Central memory CD8-positive, alpha-beta T cell (primary cell): ENCODE data around the gene GAS1.

Source experiments
- ATAC-seq: fragments of 150-1000 bp; cut with Tn5 transposase; replicated peaks from 2 replicates; pipeline ENCODE4 v1.10.0; 2022; ENCODE audit warnings: mild to moderate bottlenecking, moderate FRiP score, moderate number of reproducible peaks; ENCODE audit not compliant: poor library complexity, severe bottlenecking; ENCODE audit errors: extremely low read depth
- DNase-seq, 2 donors: peaks; one replicate each; pipeline ENCODE4 v3.0.0; 2021; ENCODE audit warnings: low spot score in 2 of 2
- H3K27ac Mint-ChIP-seq: one replicate; pipeline ENCODE4 v1.8.0; 2022; ENCODE audit warnings: low read depth, mild to moderate bottlenecking, moderate library complexity, mixed read lengths
- H3K27me3 Mint-ChIP-seq: one replicate; pipeline ENCODE4 v1.8.0; 2022; ENCODE audit warnings: mixed read lengths
- H3K36me3 Mint-ChIP-seq: one replicate; pipeline ENCODE4 v1.8.0; 2022; ENCODE audit warnings: mild to moderate bottlenecking, moderate library complexity, mixed read lengths; ENCODE audit not compliant: insufficient read depth
- H3K4me1 Mint-ChIP-seq: one replicate; pipeline ENCODE4 v1.8.0; 2022; ENCODE audit warnings: mixed read lengths
- H3K4me3 Mint-ChIP-seq: one replicate; pipeline ENCODE4 v1.8.0; 2022; ENCODE audit warnings: mild to moderate bottlenecking, moderate library complexity, mixed read lengths
- H3K9me3 Mint-ChIP-seq: one replicate; pipeline ENCODE4 v1.8.0; 2022; ENCODE audit warnings: mixed read lengths

Gene GAS1, protein sequence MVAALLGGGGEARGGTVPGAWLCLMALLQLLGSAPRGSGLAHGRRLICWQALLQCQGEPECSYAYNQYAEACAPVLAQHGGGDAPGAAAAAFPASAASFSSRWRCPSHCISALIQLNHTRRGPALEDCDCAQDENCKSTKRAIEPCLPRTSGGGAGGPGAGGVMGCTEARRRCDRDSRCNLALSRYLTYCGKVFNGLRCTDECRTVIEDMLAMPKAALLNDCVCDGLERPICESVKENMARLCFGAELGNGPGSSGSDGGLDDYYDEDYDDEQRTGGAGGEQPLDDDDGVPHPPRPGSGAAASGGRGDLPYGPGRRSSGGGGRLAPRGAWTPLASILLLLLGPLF

GRCh38 chr9:86947146-86948073, at the start of gene GAS1:
Gene GAS1 (minus strand): TSS chr9:86947506. CDS start chr9:86946779, 727 bp downstream.
- H3K27me3 Mint-ChIP-seq, result peaks cover 35% of the 10 kb centered on the region
- ATAC-seq, result peak; percentile 78
- no peaks in the 10 kb centered on the region for H3K9me3 Mint-ChIP-seq
- H3K4me1 Mint-ChIP-seq, result peaks cover 13% of the 10 kb centered on the region
- H3K27ac Mint-ChIP-seq, result no peak within 1 kb of the TSS
- H3K4me3 Mint-ChIP-seq, result peak within 1 kb of the TSS; percentile 79
- H3K36me3 Mint-ChIP-seq, result peaks cover 5% of the 10 kb centered on the region
- DNase-seq, result peak; percentile 37 to 43

- ATAC-seq, result no peak
- H3K27ac Mint-ChIP-seq, result no peak overlapping the region
- H3K36me3 Mint-ChIP-seq, result no peaks in the 10 kb centered on the region
- no peaks in the 10 kb centered on the region for H3K9me3 Mint-ChIP-seq
- DNase-seq, result no peak
- H3K4me3 Mint-ChIP-seq, result no peak overlapping the region
- H3K4me1 Mint-ChIP-seq, result no peaks in the 10 kb centered on the region
- H3K27me3 Mint-ChIP-seq, result peaks cover 42% of the 10 kb centered on the region
Measured at GRCh38 chr9:86994231-86994630, 46.9 kb upstream of the GAS1 start.

DNA sequence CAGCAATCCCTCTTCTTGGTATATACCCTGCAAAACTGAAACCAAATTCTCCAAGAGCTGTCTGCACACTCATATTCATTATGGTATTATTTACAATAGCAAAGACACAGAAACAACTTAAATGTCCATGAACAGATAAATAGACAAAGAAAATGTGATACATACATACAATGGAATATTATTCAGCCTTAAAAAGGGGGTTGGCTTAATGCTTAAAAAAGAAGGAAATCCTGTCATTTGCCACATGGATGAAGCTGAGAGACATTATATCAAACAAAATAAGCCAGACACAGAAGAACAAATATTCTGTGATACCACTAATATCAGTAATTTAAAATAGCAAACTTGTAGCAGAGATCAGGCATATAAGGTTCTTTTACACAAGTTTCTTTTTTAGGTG, 46.5 kb upstream of the GAS1 start:
- peaks cover 42% of the 10 kb centered on the region for H3K27me3 Mint-ChIP-seq
- H3K4me3 Mint-ChIP-seq, result no peak overlapping the region
- no peaks in the 10 kb centered on the region for H3K4me1 Mint-ChIP-seq
- no peak for ATAC-seq
- no peak for DNase-seq
- no peaks in the 10 kb centered on the region for H3K9me3 Mint-ChIP-seq
- H3K27ac Mint-ChIP-seq, result no peak overlapping the region
- no peaks in the 10 kb centered on the region for H3K36me3 Mint-ChIP-seq

- no peak for DNase-seq
- no peaks in the 10 kb centered on the region for H3K36me3 Mint-ChIP-seq
Measured at GRCh38 chr9:86991077-86991476, 43.8 kb upstream of the GAS1 start.

GRCh38 chr9:86990290-86990689, 43.0 kb upstream of the GAS1 start:
- Mint-ChIP-seq H3K36me3 (no peaks in the 10 kb centered on the region), H3K4me1 (no peaks in the 10 kb centered on the region), H3K27me3 (peaks cover 33% of the 10 kb centered on the region), H3K9me3 (no peaks in the 10 kb centered on the region), H3K4me3 (no peak overlapping the region), H3K27ac (no peak overlapping the region)
- ATAC-seq (no peak), DNase-seq (no peak)

More at GRCh38 chr9:86991077-86991476, 43.8 kb upstream of the GAS1 start:
- no peak for ATAC-seq
- no peak overlapping the region for H3K27ac Mint-ChIP-seq
- H3K4me1 Mint-ChIP-seq, result no peaks in the 10 kb centered on the region
- peaks cover 33% of the 10 kb centered on the region for H3K27me3 Mint-ChIP-seq
- no peaks in the 10 kb centered on the region for H3K9me3 Mint-ChIP-seq
- no peak overlapping the region for H3K4me3 Mint-ChIP-seq

DNA sequence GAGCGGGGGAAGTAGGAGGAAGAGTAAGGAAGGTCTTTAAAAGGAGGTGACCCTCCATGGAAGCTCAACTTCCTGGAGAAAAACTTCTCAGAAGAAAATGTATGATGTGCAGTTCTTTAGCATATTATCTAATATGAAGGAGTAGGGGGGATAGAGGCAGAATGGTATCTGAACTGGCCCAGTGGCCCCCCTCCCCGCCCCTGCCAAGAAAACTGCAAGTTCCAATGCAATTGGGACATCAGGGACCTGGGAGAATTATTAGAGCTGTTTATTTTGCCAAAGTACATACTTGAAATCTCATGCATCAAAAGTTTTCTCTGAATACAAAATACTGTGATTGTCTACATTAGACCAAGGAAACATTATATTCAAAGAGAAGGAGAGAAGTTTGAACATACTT, 40.6 kb upstream of the GAS1 start:
- Mint-ChIP-seq H3K27me3 (peaks cover 22% of the 10 kb centered on the region), H3K4me1 (no peaks in the 10 kb centered on the region), H3K4me3 (no peak overlapping the region), H3K36me3 (no peaks in the 10 kb centered on the region), H3K9me3 (no peaks in the 10 kb centered on the region), H3K27ac (no peak overlapping the region)
- ATAC-seq (no peak), DNase-seq (no peak)

DNA sequence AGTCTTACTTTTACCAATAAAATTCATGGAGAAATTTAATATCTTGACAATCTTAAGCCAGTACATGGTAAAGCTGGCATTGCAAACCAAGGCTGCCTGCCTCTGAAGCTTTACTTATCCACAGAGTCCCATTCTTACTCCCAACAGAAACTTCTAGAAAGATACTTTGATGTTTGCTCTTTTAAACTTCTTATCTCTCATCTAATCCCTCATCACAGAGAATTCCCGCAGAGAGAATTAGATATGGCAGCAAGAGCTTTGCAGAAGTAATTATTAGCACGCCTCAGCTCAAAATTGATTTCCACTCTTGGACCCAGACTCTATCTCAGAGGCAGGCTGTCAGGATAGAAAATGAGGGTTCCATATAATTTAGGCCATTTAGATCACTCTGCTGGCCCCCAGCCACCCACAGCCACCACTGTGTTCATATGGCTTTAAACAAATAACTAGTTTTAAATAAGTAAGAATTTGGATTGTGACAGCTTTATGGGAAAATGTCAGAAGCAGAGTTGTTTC, 37.9 kb upstream of the GAS1 start:
- DNase-seq (no peak), ATAC-seq (no peak)
- Mint-ChIP-seq H3K27me3 (peaks cover 39% of the 10 kb centered on the region), H3K4me3 (no peak overlapping the region), H3K4me1 (no peaks in the 10 kb centered on the region), H3K9me3 (no peaks in the 10 kb centered on the region), H3K27ac (no peak overlapping the region), H3K36me3 (no peaks in the 10 kb centered on the region)

- no peak for DNase-seq
- no peaks in the 10 kb centered on the region for H3K36me3 Mint-ChIP-seq
- H3K4me3 Mint-ChIP-seq, result no peak overlapping the region
- H3K4me1 Mint-ChIP-seq, result no peaks in the 10 kb centered on the region
- H3K27me3 Mint-ChIP-seq, result peaks cover 54% of the 10 kb centered on the region
- no peak overlapping the region for H3K27ac Mint-ChIP-seq
- H3K9me3 Mint-ChIP-seq, result no peaks in the 10 kb centered on the region
- no peak for ATAC-seq
Measured at GRCh38 chr9:86983620-86984259, 36.4 kb upstream of the GAS1 start.

DNA sequence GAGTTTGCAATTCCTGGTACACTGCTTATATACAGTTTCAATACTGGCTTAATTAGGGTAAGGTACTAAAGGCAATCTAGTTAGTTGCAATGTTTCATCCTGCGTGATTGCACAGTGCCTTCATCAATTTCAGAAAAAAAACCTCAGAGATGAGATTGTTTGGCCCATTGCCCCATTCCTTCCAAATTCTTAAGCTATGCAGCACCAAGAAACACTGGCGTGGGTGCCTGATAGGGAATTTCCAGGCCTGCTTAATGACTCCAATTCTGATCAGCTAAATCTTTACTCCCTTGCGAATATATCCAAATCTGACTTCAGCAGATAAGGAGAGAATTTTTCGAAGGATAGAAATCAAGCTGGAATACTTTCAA, 35.9 kb upstream of the GAS1 start:
- Mint-ChIP-seq H3K36me3 (no peaks in the 10 kb centered on the region), H3K4me3 (no peak overlapping the region), H3K27me3 (peaks cover 59% of the 10 kb centered on the region), H3K9me3 (no peaks in the 10 kb centered on the region), H3K27ac (no peak overlapping the region), H3K4me1 (no peaks in the 10 kb centered on the region)
- DNase-seq (no peak), ATAC-seq (no peak)

DNA sequence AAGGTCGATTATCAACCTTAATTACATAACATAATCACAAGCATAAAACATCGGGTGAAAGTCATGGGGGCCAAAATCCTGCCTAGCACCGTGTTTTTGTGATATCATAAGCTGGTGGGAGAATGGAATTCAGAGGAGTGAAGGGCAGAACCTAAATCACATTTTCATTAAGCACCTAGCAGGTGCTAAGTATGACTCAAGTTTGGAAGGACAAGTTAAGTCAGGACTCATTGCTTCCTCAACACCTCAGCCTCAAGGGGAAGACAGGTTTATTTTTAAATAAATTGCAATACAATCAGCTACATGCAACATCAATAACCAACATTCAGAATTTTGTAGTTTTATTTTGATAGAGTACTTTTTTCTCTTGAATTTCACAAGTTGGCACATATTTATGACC, 33.5 kb upstream of the GAS1 start:
- Mint-ChIP-seq H3K27me3 (peaks cover 77% of the 10 kb centered on the region), H3K36me3 (no peaks in the 10 kb centered on the region), H3K4me3 (no peak overlapping the region), H3K9me3 (no peaks in the 10 kb centered on the region), H3K27ac (no peak overlapping the region), H3K4me1 (no peaks in the 10 kb centered on the region)
- no peak for DNase-seq
- ATAC-seq, result no peak

- Mint-ChIP-seq H3K27me3 (peaks cover 85% of the 10 kb centered on the region), H3K9me3 (no peaks in the 10 kb centered on the region), H3K4me3 (no peak overlapping the region), H3K27ac (no peak overlapping the region), H3K4me1 (no peaks in the 10 kb centered on the region), H3K36me3 (no peaks in the 10 kb centered on the region)
- no peak for DNase-seq
- ATAC-seq, result no peak
Measured at GRCh38 chr9:86979657-86980056, 32.4 kb upstream of the GAS1 start.

GRCh38 chr9:86978922-86979474, 31.7 kb upstream of the GAS1 start:
- H3K4me1 Mint-ChIP-seq, result no peaks in the 10 kb centered on the region
- H3K9me3 Mint-ChIP-seq, result no peaks in the 10 kb centered on the region
- ATAC-seq, result no peak
- no peak overlapping the region for H3K4me3 Mint-ChIP-seq
- peaks cover 90% of the 10 kb centered on the region for H3K27me3 Mint-ChIP-seq
- H3K27ac Mint-ChIP-seq, result no peak overlapping the region
- DNase-seq, result no peak
- H3K36me3 Mint-ChIP-seq, result no peaks in the 10 kb centered on the region
